ENCODE measurements around the gene PPP1R1A.

The PPP1R1A gene

DNA sequence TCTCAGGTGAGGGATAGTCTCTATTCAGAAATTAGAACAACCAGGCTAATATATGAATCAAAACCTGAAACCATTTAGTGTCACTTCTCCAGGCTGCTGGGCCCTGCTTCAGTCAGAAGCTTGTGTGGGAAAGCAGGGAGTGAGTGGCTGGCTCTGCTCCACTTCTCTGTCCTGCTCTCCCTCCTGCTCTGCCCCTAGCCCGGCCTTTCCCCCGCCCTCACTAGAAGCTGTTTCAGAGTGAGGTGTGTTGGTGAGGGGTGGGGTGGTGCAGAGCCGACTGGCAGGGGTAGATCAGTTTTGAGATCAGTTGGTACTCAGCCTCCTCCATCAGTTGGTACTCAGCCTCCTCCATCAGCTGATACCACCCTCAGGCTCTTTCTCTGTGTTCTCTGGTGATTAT lies 7.0 kb upstream of the PPP1R1A start:
- Histone ChIP-seq H3K27me3 (ENCODE audit: low read length) (no peaks in the 10 kb centered on the region), H3K4me3 (ENCODE audit: insufficient read depth, low read length, poor library complexity, severe bottlenecking) (no peak overlapping the region), H3F3A (ENCODE audit: insufficient read depth) (no peaks in the 10 kb centered on the region), H3K36me3 (ENCODE audit: low read length) (no peaks in the 10 kb centered on the region), H3K4me2 (ENCODE audit: low read depth, low read length, poor library complexity, severe bottlenecking) (no peak overlapping the region), H3K9ac (ENCODE audit: low read length) (no peak overlapping the region), H3K9me3 (ENCODE audit: insufficient read depth, low read length) (no peaks in the 10 kb centered on the region), H3K79me2 (ENCODE audit: insufficient read depth, low read length) (no peaks in the 10 kb centered on the region), H2AFZ (ENCODE audit: low read depth, low read length, severe bottlenecking) (no peak overlapping the region), H3K9me2 (replicated peaks; ENCODE audit: insufficient read depth, low read length) (no peaks in the 10 kb centered on the region), H4K20me1 (ENCODE audit: low read depth, low read length) (no peaks in the 10 kb centered on the region), H3K27ac (ENCODE audit: low read depth, low read length) (no peak overlapping the region)
- TF ChIP-seq CTCF (IDR thresholded peaks at IDR 0.05; ENCODE audit: insufficient read depth, low read length, poor library complexity, severe bottlenecking): no peak
- no peak for TF ChIP-seq EZH2phosphoT487 (conservative IDR thresholded peaks at IDR 0.05; ENCODE audit: low read length)

GRCh38 chr12:54593725-54594124 lies 5.3 kb upstream of the PPP1R1A start:
- Histone ChIP-seq H3K4me3 (ENCODE audit: insufficient read depth, low read length, poor library complexity, severe bottlenecking) (no peak overlapping the region), H3K4me2 (ENCODE audit: low read depth, low read length, poor library complexity, severe bottlenecking) (no peak overlapping the region), H3K27ac (ENCODE audit: low read depth, low read length) (no peak overlapping the region), H3K27me3 (ENCODE audit: low read length) (no peaks in the 10 kb centered on the region), H3K79me2 (ENCODE audit: insufficient read depth, low read length) (no peaks in the 10 kb centered on the region), H2AFZ (ENCODE audit: low read depth, low read length, severe bottlenecking) (no peak overlapping the region), H3K36me3 (ENCODE audit: low read length) (no peaks in the 10 kb centered on the region), H3K9ac (ENCODE audit: low read length) (no peak overlapping the region), H3K9me2 (replicated peaks; ENCODE audit: insufficient read depth, low read length) (no peaks in the 10 kb centered on the region), H3F3A (ENCODE audit: insufficient read depth) (no peaks in the 10 kb centered on the region), H4K20me1 (ENCODE audit: low read depth, low read length) (no peaks in the 10 kb centered on the region), H3K9me3 (ENCODE audit: insufficient read depth, low read length) (no peaks in the 10 kb centered on the region)
- TF ChIP-seq EZH2phosphoT487 (conservative IDR thresholded peaks at IDR 0.05; ENCODE audit: low read length) (no peak), CTCF (IDR thresholded peaks at IDR 0.05; ENCODE audit: insufficient read depth, low read length, poor library complexity, severe bottlenecking) (no peak)

DNA sequence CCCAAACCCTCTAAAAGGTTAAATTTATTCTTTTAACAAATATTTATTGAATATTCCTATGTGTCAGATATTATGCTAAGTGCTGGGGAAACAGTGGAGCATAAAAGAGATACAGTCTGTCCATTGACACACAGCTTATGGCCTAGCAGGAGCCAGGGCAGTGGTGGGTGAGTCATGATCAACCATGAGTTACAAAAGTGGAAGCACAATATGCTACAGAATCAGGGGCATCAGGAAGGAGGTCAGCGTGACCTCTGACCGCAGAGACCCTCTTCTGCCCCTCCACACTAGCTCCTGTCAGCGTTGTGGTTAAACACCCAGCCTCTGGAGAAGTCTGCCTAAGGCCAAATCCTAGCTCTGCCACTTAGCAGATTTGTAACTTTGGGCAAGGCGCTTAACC lies 4.7 kb upstream of the PPP1R1A start:
- Histone ChIP-seq H2AFZ (ENCODE audit: low read depth, low read length, severe bottlenecking) (no peak overlapping the region), H3K4me3 (ENCODE audit: insufficient read depth, low read length, poor library complexity, severe bottlenecking) (no peak overlapping the region), H3K9ac (ENCODE audit: low read length) (no peak overlapping the region), H3K27me3 (ENCODE audit: low read length) (no peaks in the 10 kb centered on the region), H3K79me2 (ENCODE audit: insufficient read depth, low read length) (no peaks in the 10 kb centered on the region), H3K27ac (ENCODE audit: low read depth, low read length) (no peak overlapping the region), H3K9me2 (replicated peaks; ENCODE audit: insufficient read depth, low read length) (no peaks in the 10 kb centered on the region), H4K20me1 (ENCODE audit: low read depth, low read length) (no peaks in the 10 kb centered on the region), H3F3A (ENCODE audit: insufficient read depth) (no peaks in the 10 kb centered on the region), H3K4me2 (ENCODE audit: low read depth, low read length, poor library complexity, severe bottlenecking) (no peak overlapping the region), H3K36me3 (ENCODE audit: low read length) (no peaks in the 10 kb centered on the region), H3K9me3 (ENCODE audit: insufficient read depth, low read length) (no peaks in the 10 kb centered on the region)
- no peak for TF ChIP-seq EZH2phosphoT487 (conservative IDR thresholded peaks at IDR 0.05; ENCODE audit: low read length)
- TF ChIP-seq CTCF (IDR thresholded peaks at IDR 0.05; ENCODE audit: insufficient read depth, low read length, poor library complexity, severe bottlenecking): no peak

DNA sequence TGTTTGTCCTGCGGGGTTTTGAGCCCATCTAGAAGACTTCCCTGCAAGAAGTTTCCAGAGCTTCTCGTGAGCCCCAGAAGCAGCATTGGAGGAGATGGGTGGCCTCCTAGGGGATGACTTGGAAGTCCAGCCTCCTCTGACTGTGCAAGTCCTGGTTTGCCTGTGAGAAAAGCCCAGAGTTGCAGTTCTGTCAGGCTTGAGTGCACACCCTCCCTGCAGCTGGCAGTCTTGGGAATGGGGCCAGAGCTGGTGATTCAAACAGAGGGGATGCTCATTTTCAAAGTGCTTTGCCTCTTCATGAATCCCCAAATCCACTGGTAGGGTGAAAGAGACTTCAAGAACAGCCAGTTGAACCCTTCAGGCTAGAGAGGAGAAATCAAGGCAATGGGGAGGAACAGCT lies 3.9 kb upstream of the PPP1R1A start:
- Histone ChIP-seq H3F3A (ENCODE audit: insufficient read depth) (no peaks in the 10 kb centered on the region), H2AFZ (ENCODE audit: low read depth, low read length, severe bottlenecking) (no peak overlapping the region), H3K36me3 (ENCODE audit: low read length) (no peaks in the 10 kb centered on the region), H3K79me2 (ENCODE audit: insufficient read depth, low read length) (no peaks in the 10 kb centered on the region), H3K9me3 (ENCODE audit: insufficient read depth, low read length) (no peaks in the 10 kb centered on the region), H3K4me3 (ENCODE audit: insufficient read depth, low read length, poor library complexity, severe bottlenecking) (no peak overlapping the region), H3K27me3 (ENCODE audit: low read length) (no peaks in the 10 kb centered on the region), H4K20me1 (ENCODE audit: low read depth, low read length) (no peaks in the 10 kb centered on the region), H3K27ac (ENCODE audit: low read depth, low read length) (no peak overlapping the region), H3K4me2 (ENCODE audit: low read depth, low read length, poor library complexity, severe bottlenecking) (no peak overlapping the region), H3K9me2 (replicated peaks; ENCODE audit: insufficient read depth, low read length) (no peaks in the 10 kb centered on the region), H3K9ac (ENCODE audit: low read length) (no peak overlapping the region)
- TF ChIP-seq CTCF (IDR thresholded peaks at IDR 0.05; ENCODE audit: insufficient read depth, low read length, poor library complexity, severe bottlenecking) (no peak), EZH2phosphoT487 (conservative IDR thresholded peaks at IDR 0.05; ENCODE audit: low read length) (no peak)
